GM19035 (cell line): ENCODE results near the gene USP46.
A peak's percentile ranks its signal among the peaks of the same experiment; 100 is the strongest.

ENCODE experiments used
- ATAC-seq: cut with Tn5 transposase; IDR thresholded peaks from one replicate; pipeline ENCODE4 v1.9.1; 2021; ENCODE audit not compliant: unreplicated experiment

Gene USP46

GRCh38 chr4:52659001-52659721 is at the start of gene USP46:
Gene USP46 (minus strand): TSS chr4:52659301. CDS start chr4:52659150, 151 bp downstream.
- ATAC-seq, result peak; percentile 85

- no peak for ATAC-seq
These were observed 45.6 kb upstream of the USP46 start for GRCh38 chr4:52704661-52705060.

GRCh38 chr4:52704133-52704532 is 45.0 kb upstream of the USP46 start:
- no peak for ATAC-seq

GRCh38 chr4:52701207-52701606 is 42.1 kb upstream of the USP46 start:
- peak; percentile 85 for ATAC-seq

GRCh38 chr4:52694936-52695335 is 35.8 kb upstream of the USP46 start:
- no peak for ATAC-seq

GRCh38 chr4:52693492-52693891 is 34.4 kb upstream of the USP46 start:
- no peak for ATAC-seq

GRCh38 chr4:52689096-52689495 is 30.0 kb upstream of the USP46 start:
- no peak for ATAC-seq

GRCh38 chr4:52687696-52688095 is 28.6 kb upstream of the USP46 start:
- ATAC-seq, result no peak

GRCh38 chr4:52685316-52685715 is 26.2 kb upstream of the USP46 start:
- ATAC-seq, result no peak

GRCh38 chr4:52684896-52685295 is 25.8 kb upstream of the USP46 start:
- no peak for ATAC-seq

GRCh38 chr4:52680381-52680780 is 21.3 kb upstream of the USP46 start:
- no peak for ATAC-seq

GRCh38 chr4:52676536-52676935 is 17.4 kb upstream of the USP46 start:
- ATAC-seq, result no peak

GRCh38 chr4:52675111-52675510 is 16.0 kb upstream of the USP46 start:
- ATAC-seq, result no peak

- ATAC-seq, result no peak
These were observed 11.6 kb upstream of the USP46 start for GRCh38 chr4:52670739-52671138.

- ATAC-seq, result no peak
These were observed 11.0 kb upstream of the USP46 start for GRCh38 chr4:52670121-52670520.

GRCh38 chr4:52665592-52665991 is 6.5 kb upstream of the USP46 start:
- peak; percentile 84 for ATAC-seq

- ATAC-seq, result no peak
These were observed 5.4 kb upstream of the USP46 start for GRCh38 chr4:52664479-52664878.

- ATAC-seq, result no peak
These were observed 3.0 kb upstream of the USP46 start for GRCh38 chr4:52661966-52662690.

GRCh38 chr4:52660643-52661042 is 1.5 kb upstream of the USP46 start:
- no peak for ATAC-seq

GRCh38 chr4:52659722-52660261 is 691 bp upstream of the USP46 start:
- ATAC-seq, result peak; percentile 35

GRCh38 chr4:52658641-52659000 is 480 bp downstream of the USP46 start:
- no peak for ATAC-seq
